Right lobe of liver (tissue), 4 donors: ENCODE results near the gene SEMA7A.

Source experiments
- POLR2A ChIP-seq: fragments of 450-650 bp; IDR thresholded peaks from one replicate; pipeline ENCODE4 v1.6.1; 2017; ENCODE audit warnings: antibody characterized with exemption, mild to moderate bottlenecking
- TF ChIP-seq, protein P1 (sequence below), 4 donors: fragments of 200-600 bp in 3 of 4; fragments of 450-650 bp in 1 of 4; IDR thresholded peaks; one replicate each; pipeline versions ENCODE4 v1.5.1 to v1.8.0; 2016 to 2022; ENCODE audit warnings: antibody characterized with exemption in 4 of 4, mild to moderate bottlenecking in 2 of 4
- donor health status: DM: no; HTN: no; CAD: no.
- donor health status: DM: no; HTN: no; CAD: no.
- donor health status: DM: no; HTN: yes; CAD: no.

DNA sequence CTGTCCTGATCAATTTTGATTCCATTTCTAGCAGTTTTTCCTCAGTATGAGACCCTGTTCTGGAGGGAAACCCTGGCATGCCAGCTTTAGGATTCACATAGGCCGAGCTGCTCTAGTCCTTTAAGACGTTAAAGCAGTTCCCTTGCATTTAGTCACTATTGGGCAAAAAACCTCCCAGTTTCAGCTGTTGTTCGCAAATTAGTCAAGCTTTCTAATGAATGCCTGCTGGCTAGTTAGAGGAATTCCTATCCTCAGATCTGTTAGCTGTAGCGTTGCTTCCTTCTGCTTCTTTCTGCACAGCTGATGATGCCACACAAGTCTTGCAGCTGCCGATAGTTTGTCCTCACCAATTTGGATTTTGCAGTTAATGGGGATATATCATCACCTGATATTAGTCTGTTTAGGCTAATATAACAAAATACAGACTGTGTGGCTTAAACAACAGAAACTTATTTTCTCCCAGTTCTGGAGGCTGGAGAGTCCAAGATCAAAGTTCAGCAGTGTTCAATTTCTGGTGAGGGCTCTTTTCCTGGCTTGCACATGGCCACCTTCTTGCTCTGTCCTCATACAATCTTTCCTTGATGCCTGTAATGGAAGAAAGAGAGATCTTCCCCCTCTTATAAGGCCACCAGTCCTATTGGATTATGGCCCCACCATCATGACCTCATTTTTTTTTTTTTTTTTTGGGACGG, 34.7 kb upstream of the SEMA7A start:
- TF ChIP-seq, protein P1, sequence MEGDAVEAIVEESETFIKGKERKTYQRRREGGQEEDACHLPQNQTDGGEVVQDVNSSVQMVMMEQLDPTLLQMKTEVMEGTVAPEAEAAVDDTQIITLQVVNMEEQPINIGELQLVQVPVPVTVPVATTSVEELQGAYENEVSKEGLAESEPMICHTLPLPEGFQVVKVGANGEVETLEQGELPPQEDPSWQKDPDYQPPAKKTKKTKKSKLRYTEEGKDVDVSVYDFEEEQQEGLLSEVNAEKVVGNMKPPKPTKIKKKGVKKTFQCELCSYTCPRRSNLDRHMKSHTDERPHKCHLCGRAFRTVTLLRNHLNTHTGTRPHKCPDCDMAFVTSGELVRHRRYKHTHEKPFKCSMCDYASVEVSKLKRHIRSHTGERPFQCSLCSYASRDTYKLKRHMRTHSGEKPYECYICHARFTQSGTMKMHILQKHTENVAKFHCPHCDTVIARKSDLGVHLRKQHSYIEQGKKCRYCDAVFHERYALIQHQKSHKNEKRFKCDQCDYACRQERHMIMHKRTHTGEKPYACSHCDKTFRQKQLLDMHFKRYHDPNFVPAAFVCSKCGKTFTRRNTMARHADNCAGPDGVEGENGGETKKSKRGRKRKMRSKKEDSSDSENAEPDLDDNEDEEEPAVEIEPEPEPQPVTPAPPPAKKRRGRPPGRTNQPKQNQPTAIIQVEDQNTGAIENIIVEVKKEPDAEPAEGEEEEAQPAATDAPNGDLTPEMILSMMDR (IDR thresholded peaks at IDR 0.05), result no peak
- no peak for TF ChIP-seq POLR2A
